GM21723 (cell line): ENCODE measurements around the gene ANXA4.

ENCODE experiments used
- ATAC-seq: cut with Tn5 transposase; IDR thresholded peaks from one replicate; pipeline ENCODE4 v1.9.1; 2021; ENCODE audit warnings: mild to moderate bottlenecking, moderate library complexity; ENCODE audit not compliant: unreplicated experiment

ANXA4 gene

DNA sequence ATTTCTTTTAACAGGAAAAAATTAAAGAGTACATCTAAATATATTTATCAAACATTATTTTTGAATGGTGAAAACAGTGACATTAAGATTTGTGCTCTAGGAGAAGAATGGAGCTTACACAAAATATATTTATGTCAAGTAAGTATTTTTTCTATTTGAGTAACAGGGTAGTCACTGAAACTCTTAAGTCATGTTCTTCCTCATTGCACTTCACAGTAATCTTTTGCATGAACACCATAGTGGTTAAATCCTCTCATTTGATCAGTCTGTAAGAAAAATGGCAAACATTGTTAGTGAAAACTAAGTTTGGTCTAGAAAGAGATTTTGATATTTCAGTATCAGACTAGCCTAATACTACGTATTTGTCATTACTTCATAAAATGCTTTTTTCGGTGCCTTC lies 95.6 kb downstream of the ANXA4 start:
- no peak for ATAC-seq

DNA sequence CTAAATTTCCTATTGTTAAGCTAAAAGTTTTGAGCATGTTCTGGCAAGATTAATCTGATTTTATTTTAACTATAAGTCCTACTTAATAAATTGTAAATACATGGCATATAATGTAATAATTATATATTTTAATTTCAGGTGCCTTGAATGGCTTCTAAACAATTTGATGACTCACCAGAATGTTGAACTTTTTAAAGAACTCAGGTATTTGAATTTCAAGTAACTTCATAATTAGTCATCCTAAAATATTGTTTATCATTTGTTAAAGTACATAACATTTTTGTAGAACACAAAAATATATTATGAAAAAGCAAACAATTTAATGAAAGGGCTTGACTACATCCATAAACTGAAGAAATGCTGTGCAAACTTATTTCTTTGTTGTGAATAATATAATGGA lies 102.1 kb downstream of the ANXA4 start:
- ATAC-seq, result no peak

GRCh38 chr2:69844560-69844959 lies 102.6 kb downstream of the ANXA4 start:
- ATAC-seq, result no peak

DNA sequence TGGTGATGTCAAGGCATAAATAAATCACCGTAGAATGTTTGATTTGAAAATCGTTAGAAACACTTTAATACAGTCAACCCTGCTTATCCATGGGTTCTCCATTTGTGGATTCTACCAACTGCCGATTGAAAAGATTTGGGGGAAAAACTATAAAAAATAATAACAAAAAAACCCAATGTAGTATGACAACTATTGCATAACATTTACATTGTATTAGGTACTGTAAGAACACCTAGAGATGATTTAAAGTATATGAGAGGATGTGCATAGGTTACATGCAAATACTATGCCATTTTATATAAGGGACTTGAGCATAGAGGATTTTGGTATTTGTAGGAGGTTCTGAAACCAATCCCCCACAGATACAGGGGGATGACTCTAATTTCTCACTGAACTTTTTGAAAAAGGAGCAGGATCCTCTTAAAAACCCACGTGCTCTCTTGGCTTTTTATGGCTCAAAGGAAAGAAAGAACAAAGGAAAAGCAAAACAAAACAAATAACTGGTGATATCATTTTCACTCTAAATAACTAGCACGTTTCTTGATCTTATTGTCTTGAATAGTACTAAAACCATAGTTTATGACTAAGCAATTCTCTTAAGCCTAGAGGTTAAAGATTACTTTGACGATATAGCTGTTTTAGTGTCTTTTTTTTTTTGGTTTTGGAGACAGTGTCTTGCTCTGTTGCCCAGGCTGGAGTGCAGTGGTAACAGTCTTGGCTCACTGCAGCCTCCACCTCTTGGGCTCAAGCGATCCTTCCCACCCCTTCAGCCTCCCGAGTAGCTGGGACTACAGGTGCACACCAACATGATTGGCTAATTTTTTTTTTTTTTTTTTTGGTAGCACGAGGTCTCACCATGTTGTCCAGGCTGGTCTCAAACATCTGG lies 104.5 kb downstream of the ANXA4 start:
- ATAC-seq, result no peak

GRCh38 chr2:69847068-69847828 lies 105.3 kb downstream of the ANXA4 start:
- no peak for ATAC-seq

GRCh38 chr2:69848186-69848790 lies 106.4 kb downstream of the ANXA4 start:
- no peak for ATAC-seq

- no peak for ATAC-seq
Measured at GRCh38 chr2:69858261-69858660, 116.3 kb downstream of the ANXA4 start.

GRCh38 chr2:69863298-69863697 lies 121.4 kb downstream of the ANXA4 start:
- ATAC-seq, result no peak
